ENCODE measurements around the gene ZBTB7C. TPM values are rescaled to one million over a fixed set of nuclear protein-coding genes. Genes with fewer than 3 reads are reported as not detected.

The ZBTB7C gene
- total RNA-seq, 1 donor from 2014 or later: 0.61 TPM

DNA sequence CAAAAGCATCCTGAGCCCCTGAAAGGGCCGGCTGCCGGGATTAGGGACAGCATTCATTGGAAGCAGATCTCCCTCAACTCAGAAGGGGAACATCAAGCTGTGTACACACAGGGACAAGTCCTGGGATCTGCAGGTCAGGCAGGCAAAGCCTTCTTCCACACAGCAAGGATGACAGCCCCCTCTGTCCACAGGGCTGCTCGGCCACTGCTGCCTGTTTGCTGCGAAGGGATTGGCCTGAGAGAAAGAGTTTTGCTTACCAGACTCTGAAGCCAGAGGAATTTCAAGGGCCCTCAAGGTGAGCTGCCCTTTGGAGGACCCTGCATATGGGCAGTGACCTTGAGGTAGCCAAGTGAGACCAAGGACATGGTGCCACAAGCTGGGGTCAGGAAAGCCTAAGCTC lies 11.1 kb downstream of the ZBTB7C start:
- H3K9me3 Mint-ChIP-seq: no peaks in the 10 kb centered on the region
- peaks cover 6% of the 10 kb centered on the region for H3K4me1 Mint-ChIP-seq
- DNase-seq (ENCODE audit: low read depth, low spot score): no peak
- peaks cover 22% of the 10 kb centered on the region for H3K27me3 Mint-ChIP-seq (ENCODE audit: low read depth)
- no peak overlapping the region for H3K4me3 Mint-ChIP-seq
- no peaks in the 10 kb centered on the region for H3K36me3 Mint-ChIP-seq (ENCODE audit: low read depth)
- TF ChIP-seq CTCF (conservative IDR thresholded peaks at IDR 0.05): no peak
- no peak overlapping the region for H3K27ac Mint-ChIP-seq (ENCODE audit: unreplicated experiment)

DNA sequence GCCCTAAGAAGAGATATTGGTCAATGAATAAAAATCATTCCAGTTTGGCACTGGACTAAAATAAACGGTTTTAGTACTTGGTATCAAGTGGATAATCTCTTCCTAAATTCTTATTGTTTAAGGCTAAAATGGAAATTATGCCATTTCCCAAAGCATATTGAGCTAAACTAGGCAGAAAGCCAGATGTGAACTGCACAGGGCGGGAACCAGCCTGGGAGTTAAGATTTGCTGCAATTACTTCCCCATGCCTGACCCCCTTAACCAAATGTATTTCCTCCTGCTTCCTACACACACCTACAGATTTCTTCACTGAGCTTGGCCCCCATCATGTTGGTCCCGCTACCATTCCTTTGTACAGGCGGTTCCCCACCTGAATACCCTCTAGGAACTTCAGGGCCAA lies 12.2 kb downstream of the ZBTB7C start:
- Mint-ChIP-seq H3K27me3 (ENCODE audit: low read depth) (peaks cover 13% of the 10 kb centered on the region), H3K9me3 (no peaks in the 10 kb centered on the region), H3K4me3 (no peak overlapping the region), H3K27ac (ENCODE audit: unreplicated experiment) (no peak overlapping the region), H3K36me3 (ENCODE audit: low read depth) (no peaks in the 10 kb centered on the region), H3K4me1 (peaks cover 13% of the 10 kb centered on the region)
- no peak for TF ChIP-seq CTCF (conservative IDR thresholded peaks at IDR 0.05)
- DNase-seq (ENCODE audit: low read depth, low spot score): no peak

GRCh38 chr18:48396561-48396960 lies 12.6 kb downstream of the ZBTB7C start:
- DNase-seq (ENCODE audit: low read depth, low spot score): no peak
- no peak overlapping the region for H3K27ac Mint-ChIP-seq (ENCODE audit: unreplicated experiment)
- peaks cover 13% of the 10 kb centered on the region for H3K4me1 Mint-ChIP-seq
- H3K9me3 Mint-ChIP-seq: no peaks in the 10 kb centered on the region
- H3K4me3 Mint-ChIP-seq: no peak overlapping the region
- no peak for TF ChIP-seq CTCF (conservative IDR thresholded peaks at IDR 0.05)
- H3K36me3 Mint-ChIP-seq (ENCODE audit: low read depth): no peaks in the 10 kb centered on the region
- peaks cover 9% of the 10 kb centered on the region for H3K27me3 Mint-ChIP-seq (ENCODE audit: low read depth)

- no peak overlapping the region for H3K4me3 Mint-ChIP-seq
- no peaks in the 10 kb centered on the region for H3K36me3 Mint-ChIP-seq (ENCODE audit: low read depth)
- H3K27ac Mint-ChIP-seq (ENCODE audit: unreplicated experiment): no peak overlapping the region
- no peak for DNase-seq (ENCODE audit: low read depth, low spot score)
- peaks cover 9% of the 10 kb centered on the region for H3K27me3 Mint-ChIP-seq (ENCODE audit: low read depth)
- H3K4me1 Mint-ChIP-seq: peaks cover 18% of the 10 kb centered on the region
- H3K9me3 Mint-ChIP-seq: no peaks in the 10 kb centered on the region
- TF ChIP-seq CTCF (conservative IDR thresholded peaks at IDR 0.05): no peak
These were observed 13.5 kb downstream of the ZBTB7C start for GRCh38 chr18:48395646-48396045.

DNA sequence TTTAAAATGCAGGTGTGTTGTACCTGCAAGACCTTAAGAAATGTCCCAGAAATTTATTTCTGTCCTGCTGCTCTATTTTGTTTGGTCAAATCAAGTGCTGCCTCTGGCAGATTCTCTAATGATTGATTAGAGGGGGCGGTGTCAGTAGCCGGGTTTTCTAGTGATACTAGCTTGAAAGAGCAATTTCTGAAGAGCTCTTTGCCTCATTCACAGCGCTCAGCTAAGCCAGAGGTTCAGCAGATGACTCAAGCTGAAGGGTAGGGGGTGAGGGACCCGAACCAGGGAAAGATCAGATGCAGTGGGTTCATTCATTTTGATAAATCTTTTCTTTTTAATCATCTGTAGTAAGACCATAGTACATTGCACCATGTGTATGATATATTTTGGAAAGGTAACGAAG lies 15.0 kb downstream of the ZBTB7C start:
- no peak for TF ChIP-seq CTCF (conservative IDR thresholded peaks at IDR 0.05)
- Mint-ChIP-seq H3K36me3 (ENCODE audit: low read depth) (no peaks in the 10 kb centered on the region), H3K27me3 (ENCODE audit: low read depth) (peaks cover 6% of the 10 kb centered on the region), H3K4me3 (no peak overlapping the region), H3K4me1 (peaks cover 21% of the 10 kb centered on the region), H3K9me3 (no peaks in the 10 kb centered on the region), H3K27ac (ENCODE audit: unreplicated experiment) (no peak overlapping the region)
- no peak for DNase-seq (ENCODE audit: low read depth, low spot score)

GRCh38 chr18:48393776-48394175 lies 15.4 kb downstream of the ZBTB7C start:
- no peaks in the 10 kb centered on the region for H3K9me3 Mint-ChIP-seq
- peaks cover 4% of the 10 kb centered on the region for H3K27me3 Mint-ChIP-seq (ENCODE audit: low read depth)

More at GRCh38 chr18:48393776-48394175, 15.4 kb downstream of the ZBTB7C start:
- Mint-ChIP-seq H3K4me3 (no peak overlapping the region), H3K27ac (ENCODE audit: unreplicated experiment) (no peak overlapping the region), H3K36me3 (ENCODE audit: low read depth) (no peaks in the 10 kb centered on the region), H3K4me1 (peaks cover 24% of the 10 kb centered on the region)
- no peak for TF ChIP-seq CTCF (conservative IDR thresholded peaks at IDR 0.05)
- DNase-seq (ENCODE audit: low read depth, low spot score): no peak

All from neural crest cell (in vitro differentiated cells).